Inferior parietal cortex (tissue), 1 donor: Measurements from ENCODE around the gene TAOK3.
"Not testable (repeated sequence)": the region's sequence is repeated elsewhere in the genome, so short reads cannot be mapped to it uniquely, and the experiment has no call there.

Experiments
- DNase-seq: peaks from one replicate; pipeline ENCODE4 v3.0.0-alpha.2; 2016; ENCODE audit errors: extremely low spot score

Gene TAOK3

DNA sequence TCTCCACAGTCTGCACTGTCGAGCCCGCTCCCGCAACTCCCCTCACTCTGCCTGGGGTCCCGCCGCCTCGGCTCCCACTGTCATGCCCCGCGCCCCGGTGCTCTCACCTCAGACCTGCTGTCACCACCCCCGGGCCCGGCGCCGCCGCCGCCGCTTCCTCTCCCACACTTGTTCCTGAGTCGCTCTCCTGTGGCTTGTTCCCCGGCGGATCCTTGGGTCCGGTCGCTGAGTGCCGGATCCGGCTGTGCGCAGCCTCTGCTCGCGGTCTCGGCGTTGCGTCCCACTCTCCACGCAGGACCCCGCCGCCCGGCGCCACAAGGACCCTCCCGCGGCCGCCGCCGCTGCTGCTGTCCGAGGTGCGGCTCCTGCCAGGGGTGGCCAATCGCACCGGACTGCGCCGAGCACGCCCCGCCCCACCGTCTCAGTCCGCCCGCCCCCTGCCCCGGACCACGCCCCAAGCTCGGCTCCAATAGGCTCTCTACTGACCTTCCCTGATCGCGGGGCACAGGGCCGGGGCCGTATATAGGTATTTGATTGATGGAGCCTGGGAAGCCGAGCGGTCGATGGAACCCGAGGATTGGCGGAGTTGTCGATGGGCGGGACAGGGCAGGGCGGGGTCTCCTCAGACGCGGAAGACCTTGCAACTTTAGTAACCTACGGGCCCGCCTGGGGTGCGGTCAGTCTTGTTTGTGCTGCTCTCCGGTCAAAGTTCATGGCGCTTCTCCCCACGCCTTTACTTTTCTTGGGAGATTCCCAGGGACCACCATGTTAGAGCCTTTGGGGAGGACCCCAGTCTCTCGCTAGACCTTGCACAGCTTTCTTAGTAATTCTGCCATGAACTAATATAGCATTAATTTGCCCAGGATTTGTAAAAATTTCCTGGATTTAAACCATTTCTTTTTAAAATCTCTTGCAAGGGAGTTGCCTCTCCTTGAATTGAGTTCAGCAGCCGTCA is at the start of gene TAOK3:
Gene TAOK3 (minus strand): TSS at position 367 of the 955 bp plus-strand sequence. CDS start 117,340 bp downstream, outside the sequence.
- DNase-seq: peak; percentile 96

DNA sequence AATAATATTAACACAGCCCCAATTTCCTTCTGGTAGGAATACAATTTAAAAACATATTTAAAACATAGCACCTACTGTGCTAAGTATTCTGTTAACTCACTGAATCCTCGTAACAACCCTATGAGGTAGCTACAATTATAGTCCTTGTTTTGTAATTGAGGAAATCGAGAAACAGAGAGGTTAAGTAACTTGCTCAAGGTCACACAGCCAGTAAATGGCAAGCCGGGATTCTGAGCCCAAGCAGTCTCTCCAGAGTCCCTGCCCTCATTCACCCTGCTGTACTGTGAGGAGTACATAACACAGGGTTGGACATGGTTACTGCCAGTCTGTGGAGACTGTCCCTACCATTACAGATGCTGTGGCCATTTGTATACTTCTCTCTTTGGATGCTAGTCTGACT is 48.0 kb upstream of the TAOK3 start:
- no peak for DNase-seq

DNA sequence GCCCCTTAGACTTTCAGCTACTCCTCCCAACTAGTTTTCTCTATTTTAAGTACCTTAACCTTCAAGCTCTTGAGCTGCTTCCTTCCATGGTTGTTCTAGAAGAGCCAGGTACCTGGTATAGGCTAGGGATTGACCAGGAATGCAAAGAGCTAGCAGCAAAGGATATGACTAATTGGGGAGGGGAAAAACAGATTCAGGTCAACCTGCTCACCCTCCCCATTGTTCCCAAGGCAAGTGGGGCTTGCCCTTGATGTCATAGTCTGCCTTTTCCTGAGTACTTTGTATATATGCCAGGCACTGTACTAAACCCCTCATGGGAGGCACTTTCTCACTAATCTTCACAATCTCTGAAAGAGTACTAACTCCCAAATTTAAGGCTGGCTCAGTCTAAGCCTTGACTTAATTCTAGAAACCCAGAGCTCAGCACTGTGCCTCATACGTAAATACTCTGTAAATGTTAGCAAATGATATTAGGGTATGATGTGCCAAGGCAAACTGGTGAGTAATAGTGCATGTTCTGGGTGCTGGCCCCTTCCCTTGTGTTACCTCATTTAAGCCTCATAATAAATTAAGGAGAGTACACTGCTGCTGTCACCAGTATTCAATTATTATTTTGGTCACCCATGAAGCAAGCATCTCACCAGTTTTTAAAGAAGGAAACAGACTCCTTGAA is 45.8 kb upstream of the TAOK3 start:
- DNase-seq: no peak

- DNase-seq: no peak
Measured at GRCh38 chr12:118417942-118418341, 45.2 kb upstream of the TAOK3 start.

DNA sequence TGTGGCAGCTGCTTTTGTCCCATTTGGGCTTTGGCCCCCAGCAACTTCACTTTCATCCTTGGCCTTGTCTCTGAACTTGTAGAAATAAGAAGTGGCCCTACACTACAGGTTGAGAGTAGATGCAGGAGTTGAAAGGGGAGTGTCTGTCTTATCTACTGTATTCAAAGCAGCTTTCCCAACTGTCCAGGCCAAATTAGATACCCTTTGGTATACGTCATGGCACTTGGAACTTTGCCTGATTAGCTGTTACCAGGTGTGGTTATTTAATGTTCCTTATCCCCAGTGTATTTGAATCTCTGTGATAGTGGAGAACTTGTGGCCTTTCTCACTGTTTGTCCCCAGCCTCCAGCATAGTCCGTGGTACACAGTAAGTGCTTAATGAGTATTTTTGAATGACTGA is 37.1 kb upstream of the TAOK3 start:
- no peak for DNase-seq

DNA sequence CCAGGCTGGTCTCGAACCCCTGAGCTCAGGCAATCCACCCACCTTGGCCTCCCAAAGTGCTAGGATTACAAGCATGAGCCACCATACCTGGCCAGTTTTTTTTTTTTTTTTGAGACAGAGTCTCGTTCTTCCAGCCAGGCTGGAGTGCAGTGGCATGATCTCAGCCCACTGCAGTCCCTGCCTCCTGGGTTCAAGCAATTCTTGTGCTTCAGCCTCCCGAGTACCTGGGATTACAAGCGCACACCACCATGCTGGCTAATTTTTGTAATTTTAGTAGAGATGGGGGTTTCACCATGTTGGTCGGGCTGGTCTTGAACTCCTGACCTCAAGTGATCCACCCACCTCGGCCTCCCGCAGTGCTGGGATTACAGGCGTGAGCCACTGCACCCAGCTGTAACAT is 35.5 kb upstream of the TAOK3 start:
- DNase-seq: not testable (repeated sequence)

DNA sequence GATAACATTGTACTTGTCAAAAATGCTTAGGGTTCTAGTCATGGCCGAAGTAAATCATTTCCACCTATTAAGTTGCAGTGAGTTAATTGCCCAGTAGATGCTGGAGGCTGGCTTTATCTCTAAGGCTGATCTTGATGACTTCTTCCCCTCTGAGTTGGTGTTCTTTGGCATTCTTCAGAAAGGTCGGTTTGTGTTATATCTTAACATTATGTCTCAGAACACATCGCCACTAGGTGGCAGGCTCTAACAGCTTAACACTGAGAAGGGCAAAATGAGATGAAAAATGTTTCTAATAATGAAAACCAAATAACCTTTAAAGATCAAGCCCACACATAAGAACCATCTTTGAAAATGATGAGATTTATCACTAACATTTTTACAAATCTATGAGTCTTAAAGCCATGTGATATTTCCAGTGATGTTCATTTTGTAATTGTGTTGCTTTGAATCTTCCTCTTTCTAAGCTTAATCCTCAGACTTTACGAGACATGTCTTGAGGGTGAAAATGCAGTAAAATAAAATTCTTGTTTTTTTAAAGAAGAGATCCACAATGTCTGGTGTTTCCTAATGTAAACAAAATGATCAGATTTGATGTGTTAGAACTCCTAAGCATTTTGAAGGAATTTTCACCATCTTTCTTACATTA is 32.3 kb upstream of the TAOK3 start:
- DNase-seq: peak; percentile 90

GRCh38 chr12:118402251-118402650 is 29.5 kb upstream of the TAOK3 start:
- DNase-seq: no peak

DNA sequence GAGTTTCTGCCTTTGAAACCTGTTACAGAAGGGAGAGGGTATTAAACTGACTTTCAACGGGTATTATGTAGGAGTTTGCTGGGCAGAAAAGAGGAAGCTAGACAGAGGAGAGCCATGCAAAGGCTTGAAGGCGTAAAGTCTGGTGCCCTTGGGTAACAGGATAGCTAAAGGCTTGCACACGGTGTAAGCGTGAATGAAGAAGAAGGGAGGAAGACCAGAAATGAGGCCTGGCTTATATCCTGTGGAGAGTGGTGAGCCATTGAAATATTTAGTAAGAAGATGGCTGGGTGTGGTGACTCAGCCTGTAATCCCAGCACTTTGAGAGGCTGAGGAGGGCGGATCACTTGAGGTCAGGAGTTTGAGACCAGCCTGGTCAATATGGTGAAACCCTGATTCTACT is 26.2 kb upstream of the TAOK3 start:
- no peak for DNase-seq

GRCh38 chr12:118398524-118398923 is 25.8 kb upstream of the TAOK3 start:
- no peak for DNase-seq

- DNase-seq: no peak
Measured at GRCh38 chr12:118397708-118398440, 25.2 kb upstream of the TAOK3 start.

GRCh38 chr12:118391836-118392235 is 19.1 kb upstream of the TAOK3 start:
- no peak for DNase-seq

- no peak for DNase-seq
Measured at GRCh38 chr12:118391424-118391823, 18.7 kb upstream of the TAOK3 start.

DNA sequence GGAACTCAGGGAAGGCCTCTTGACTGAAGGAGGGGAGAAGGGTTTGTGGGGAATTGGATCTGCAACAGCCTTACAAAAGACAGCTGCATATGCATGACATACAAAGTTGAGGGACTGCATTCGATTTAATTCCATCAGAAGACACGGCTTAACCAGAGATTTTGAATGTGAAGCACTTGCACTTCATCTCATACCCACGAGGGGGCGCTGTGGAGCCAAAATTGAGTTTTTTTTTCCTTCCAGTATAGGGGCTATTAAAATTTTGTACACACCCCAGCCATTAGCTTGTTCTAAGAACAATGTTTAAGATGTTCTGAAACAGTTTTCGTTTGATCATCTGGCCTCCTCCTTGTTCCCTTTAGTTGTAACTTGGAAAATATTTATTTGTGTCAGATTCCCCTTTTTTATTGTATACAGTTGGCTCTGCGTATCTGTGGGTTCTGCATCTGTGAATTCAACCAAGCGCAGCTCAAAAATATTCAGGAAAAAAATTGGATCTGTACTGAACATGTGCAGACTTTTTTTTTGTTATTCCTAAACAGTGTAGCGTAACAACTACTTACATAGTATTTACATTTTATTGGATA is 5.3 kb upstream of the TAOK3 start:
- DNase-seq: peak; percentile 93

- no peak for DNase-seq
Measured at GRCh38 chr12:118377021-118377883, 4.5 kb upstream of the TAOK3 start.

- peak; percentile 95 for DNase-seq
Measured at GRCh38 chr12:118376089-118377020, 3.6 kb upstream of the TAOK3 start, which contains the start of gene SUDS3. Gene SUDS3 (plus strand): TSS chr12:118376555. CDS start chr12:118376692, 137 bp downstream.

- DNase-seq: peak; percentile 74
Measured at GRCh38 chr12:118375348-118375747, 2.6 kb upstream of the TAOK3 start.

GRCh38 chr12:118374909-118375308 is 2.2 kb upstream of the TAOK3 start:
- DNase-seq: no peak

DNA sequence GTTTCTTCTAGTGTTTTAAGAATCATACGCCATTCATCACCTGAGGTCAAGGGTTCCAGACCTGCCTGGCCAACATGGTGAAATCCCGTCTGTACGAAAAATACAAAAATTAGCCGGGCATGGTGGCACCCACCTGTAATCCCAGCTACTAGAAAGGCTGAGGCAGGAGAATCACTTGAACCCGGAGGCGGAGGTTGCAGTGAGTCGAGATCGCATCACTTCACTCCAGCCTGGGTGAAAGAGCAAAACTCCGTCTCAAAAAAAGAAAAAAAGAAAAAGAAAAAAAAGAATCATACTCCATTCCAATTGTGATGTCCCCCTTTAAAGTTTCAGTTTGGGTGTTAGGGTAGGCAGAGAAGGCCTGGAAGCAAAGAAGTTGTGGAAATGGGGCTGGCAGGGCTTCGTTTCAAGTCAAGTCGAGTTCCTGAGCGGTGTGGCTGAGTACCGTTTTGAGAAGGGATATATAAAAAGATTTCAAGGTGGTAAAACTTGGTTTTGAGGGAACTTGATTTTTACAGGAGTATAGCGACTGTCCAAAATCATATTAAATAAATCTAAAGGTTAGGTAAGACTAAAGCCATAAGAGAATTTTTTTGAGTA is 1.5 kb upstream of the TAOK3 start:
- DNase-seq: no peak
